ENCODE data around the gene URB1. TPM values are rescaled to one million over a fixed set of nuclear protein-coding genes. Genes with fewer than 3 reads are reported as not detected.

The URB1 gene
- total RNA-seq, 2 experiments from 2014 or later: 19.4 to 25.4 TPM

DNA sequence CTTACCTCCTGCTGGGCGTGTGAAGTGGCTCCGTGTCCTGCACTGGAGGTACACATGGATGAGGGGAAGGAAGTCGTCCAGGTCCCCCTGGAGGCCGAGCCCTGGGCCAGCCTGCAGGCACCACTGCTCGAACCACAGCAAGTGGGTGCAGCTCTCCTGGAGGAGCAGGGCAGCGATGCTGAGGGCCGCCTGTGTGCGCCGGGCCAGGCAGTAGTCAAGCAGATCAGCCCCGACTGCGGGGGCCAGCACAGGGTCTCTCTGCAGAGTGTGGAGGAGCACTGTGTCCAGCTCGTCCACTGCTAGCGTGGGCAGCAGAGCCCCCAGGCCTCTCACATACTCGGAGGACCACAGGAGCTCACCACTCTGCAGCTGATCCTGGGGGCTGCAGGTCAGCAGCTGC, 45.9 kb downstream of the URB1 start:
- no peaks in the 10 kb centered on the region for H4K20me1 ChIP-seq (ENCODE audit: insufficient read depth, low read length)
- no peak overlapping the region for H2AFZ ChIP-seq (ENCODE audit: low read length)
- H3K9me3 ChIP-seq (ENCODE audit: low read length): peaks cover 18% of the 10 kb centered on the region; the same call in 1 of the 2 replicates
- no peak for DNase-seq (ENCODE audit: low spot score)
- TF ChIP-seq, protein P1, sequence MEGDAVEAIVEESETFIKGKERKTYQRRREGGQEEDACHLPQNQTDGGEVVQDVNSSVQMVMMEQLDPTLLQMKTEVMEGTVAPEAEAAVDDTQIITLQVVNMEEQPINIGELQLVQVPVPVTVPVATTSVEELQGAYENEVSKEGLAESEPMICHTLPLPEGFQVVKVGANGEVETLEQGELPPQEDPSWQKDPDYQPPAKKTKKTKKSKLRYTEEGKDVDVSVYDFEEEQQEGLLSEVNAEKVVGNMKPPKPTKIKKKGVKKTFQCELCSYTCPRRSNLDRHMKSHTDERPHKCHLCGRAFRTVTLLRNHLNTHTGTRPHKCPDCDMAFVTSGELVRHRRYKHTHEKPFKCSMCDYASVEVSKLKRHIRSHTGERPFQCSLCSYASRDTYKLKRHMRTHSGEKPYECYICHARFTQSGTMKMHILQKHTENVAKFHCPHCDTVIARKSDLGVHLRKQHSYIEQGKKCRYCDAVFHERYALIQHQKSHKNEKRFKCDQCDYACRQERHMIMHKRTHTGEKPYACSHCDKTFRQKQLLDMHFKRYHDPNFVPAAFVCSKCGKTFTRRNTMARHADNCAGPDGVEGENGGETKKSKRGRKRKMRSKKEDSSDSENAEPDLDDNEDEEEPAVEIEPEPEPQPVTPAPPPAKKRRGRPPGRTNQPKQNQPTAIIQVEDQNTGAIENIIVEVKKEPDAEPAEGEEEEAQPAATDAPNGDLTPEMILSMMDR (conservative IDR thresholded peaks at IDR 0.05; ENCODE audit: low read length): no peak
- no peak for TF ChIP-seq EZH2phosphoT487 (IDR thresholded peaks at IDR 0.05; ENCODE audit: borderline replicate concordance, low read depth, low read length)
- no TSS peak for BruUV-seq (replicated peaks)
- ChIA-PET CTCF (ENCODE audit: unreplicated experiment) (no interaction called here), POLR2A (no interaction called here)
- no peak overlapping the region for H3K4me3 ChIP-seq (ENCODE audit: low read depth, low read length, poor library complexity, severe bottlenecking)
- no peak overlapping the region for H3K27ac ChIP-seq (ENCODE audit: low read depth, low read length, poor library complexity, severe bottlenecking)
- H3K9me2 ChIP-seq (ENCODE audit: insufficient read depth, low read length): no peaks in the 10 kb centered on the region
- H3K79me2 ChIP-seq (ENCODE audit: insufficient read depth, low read depth, low read length): no peaks in the 10 kb centered on the region
- H3K36me3 ChIP-seq (ENCODE audit: insufficient read depth, low read length): peaks cover 100% of the 10 kb centered on the region
- no peak overlapping the region for H3K4me2 ChIP-seq (ENCODE audit: low read length)
- no peaks in the 10 kb centered on the region for H3K4me1 ChIP-seq (ENCODE audit: insufficient read depth, low read length, poor library complexity, severe bottlenecking)
- intact Hi-C loops (cut with micrococcal nuclease; ENCODE audit: unreplicated experiment): no loop called here

DNA sequence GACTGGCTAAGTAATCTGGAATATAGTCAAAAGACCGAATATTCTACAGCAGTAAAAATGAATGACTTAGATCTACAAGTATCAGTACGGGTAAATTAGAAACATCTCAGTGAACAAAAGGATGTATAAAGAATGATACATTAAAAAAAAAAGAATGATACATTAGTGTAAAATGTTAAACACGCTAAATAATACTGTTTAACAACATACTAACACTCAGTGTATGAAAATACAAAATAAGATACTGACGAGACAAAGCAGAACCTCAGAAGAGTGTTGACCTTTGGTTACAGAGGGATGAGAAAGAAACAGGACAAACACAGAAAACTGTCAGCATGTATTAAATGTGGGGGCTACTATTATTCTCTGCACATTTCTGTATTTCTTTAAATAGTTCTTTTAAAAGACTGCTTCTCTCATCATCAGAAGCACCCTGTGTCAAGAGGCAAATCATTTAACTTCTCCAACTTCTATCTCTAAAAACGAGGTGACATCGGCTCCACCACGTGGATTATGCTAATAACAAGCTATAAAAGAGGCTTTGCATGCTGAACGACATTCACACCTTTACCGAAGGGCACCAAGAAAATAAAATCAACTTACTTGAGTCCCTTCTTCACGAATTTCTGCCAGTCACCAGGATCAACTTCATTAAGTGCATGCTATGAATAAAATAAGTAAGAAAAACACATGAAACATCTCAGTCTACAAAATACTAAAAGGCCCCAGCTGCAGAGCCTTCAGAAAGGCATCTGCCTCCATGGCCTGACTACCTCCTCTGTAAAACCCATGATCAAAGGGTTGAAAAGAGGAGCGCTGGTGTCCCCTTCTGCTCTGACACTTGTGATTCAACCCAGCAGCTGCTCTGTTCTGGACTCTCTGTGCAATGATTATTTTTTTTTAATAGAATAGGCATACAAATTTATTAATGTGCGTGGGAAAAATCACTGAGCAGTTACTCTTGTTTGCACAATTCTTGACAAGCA, 51.7 kb downstream of the URB1 start:
- Histone ChIP-seq H3K36me3 (ENCODE audit: insufficient read depth, low read length) (peaks cover 94% of the 10 kb centered on the region), H3K4me1 (ENCODE audit: insufficient read depth, low read length, poor library complexity, severe bottlenecking) (no peaks in the 10 kb centered on the region), H3K4me2 (ENCODE audit: low read length) (no peak overlapping the region), H4K20me1 (ENCODE audit: insufficient read depth, low read length) (no peaks in the 10 kb centered on the region), H3K9me2 (ENCODE audit: insufficient read depth, low read length) (no peaks in the 10 kb centered on the region), H3K79me2 (ENCODE audit: insufficient read depth, low read depth, low read length) (no peaks in the 10 kb centered on the region), H3K4me3 (ENCODE audit: low read depth, low read length, poor library complexity, severe bottlenecking) (no peak overlapping the region), H2AFZ (ENCODE audit: low read length) (no peak overlapping the region), H3K27ac (ENCODE audit: low read depth, low read length, poor library complexity, severe bottlenecking) (no peak overlapping the region), H3K9me3 (ENCODE audit: low read length) (peaks cover 18% of the 10 kb centered on the region; the same call in 1 of the 2 replicates)
- TF ChIP-seq, protein P1 (conservative IDR thresholded peaks at IDR 0.05; ENCODE audit: low read length): no peak
- TF ChIP-seq EZH2phosphoT487 (IDR thresholded peaks at IDR 0.05; ENCODE audit: borderline replicate concordance, low read depth, low read length): no peak
- intact Hi-C loops (cut with micrococcal nuclease; ENCODE audit: unreplicated experiment): no loop called here
- no peak for DNase-seq (ENCODE audit: low spot score)
- ChIA-PET POLR2A (interaction anchor here (0.6 kb wide), 1 partner anchor 62 kb away, joined by 3 read pairs; the partner anchor contains the start of gene MIS18A), CTCF (ENCODE audit: unreplicated experiment) (interaction anchor here (0.5 kb wide), 1 partner anchor 17 kb away, joined by 3 read pairs; no protein-coding TSS in a partner anchor)
- BruUV-seq (replicated peaks): no TSS peak
